GM13977 (cell line): Measurements from ENCODE around the gene MACROD2.

ENCODE experiments used
- DNase-seq: peaks from one replicate; pipeline ENCODE4 v3.0.0; 2012; ENCODE audit warnings: low spot score
- CTCF ChIP-seq: IDR thresholded peaks from 2 replicates; pipeline ENCODE4 v1.5.1; 2012; ENCODE audit warnings: mild to moderate bottlenecking, control low read depth; ENCODE audit not compliant: insufficient read depth; ENCODE audit errors: extremely low read depth, missing control alignments
- in situ Hi-C: fragments of 300-500 bp; cut with MboI; formaldehyde crosslinking; loops from one replicate; pipeline ENCODE4 v1.12.0; 2022; ENCODE audit warnings: low sequenced_read_pairs, low pct_unique_long_range_greater_than_20kb, mixed read lengths, inconsistent platforms; ENCODE audit not compliant: unreplicated experiment

MACROD2 gene

GRCh38 chr20:14495066-14495465 lies 499.8 kb downstream of the MACROD2 start:
- in situ Hi-C loops: no loop called here
- no peak for TF ChIP-seq CTCF
- no peak for DNase-seq

- in situ Hi-C loops: no loop called here
- DNase-seq: no peak
- TF ChIP-seq CTCF: no peak
These were observed 501.7 kb downstream of the MACROD2 start for GRCh38 chr20:14497004-14497403.

GRCh38 chr20:14498772-14499171 lies 503.5 kb downstream of the MACROD2 start:
- no peak for DNase-seq
- in situ Hi-C loops: no loop called here
- no peak for TF ChIP-seq CTCF

GRCh38 chr20:14505476-14505875 lies 510.2 kb downstream of the MACROD2 start:
- no peak for TF ChIP-seq CTCF
- in situ Hi-C loops: no loop called here
- DNase-seq: no peak

GRCh38 chr20:14507711-14508110 lies 512.4 kb downstream of the MACROD2 start:
- in situ Hi-C loops: no loop called here
- no peak for TF ChIP-seq CTCF
- no peak for DNase-seq

GRCh38 chr20:14510341-14510740 lies 515.0 kb downstream of the MACROD2 start:
- in situ Hi-C loops: no loop called here
- TF ChIP-seq CTCF: no peak
- DNase-seq: no peak

GRCh38 chr20:14512839-14513238 lies 517.5 kb downstream of the MACROD2 start:
- TF ChIP-seq CTCF: no peak
- no peak for DNase-seq
- in situ Hi-C loops: no loop called here
